LNCaP clone FGC (cell line): ENCODE measurements around the gene MAFG.

Experiments
- DNase-seq: peaks from one replicate; pipeline ENCODE4 v3.0.0-alpha.2; 2011; ENCODE audit warnings: low read depth
- H3K4me3 ChIP-seq: 2 replicates; pipeline ENCODE4 v1.5.1; 2011; ENCODE audit warnings: mild to moderate bottlenecking, low read depth, low read length, control low read depth
- CTCF ChIP-seq: IDR thresholded peaks from 2 replicates; pipeline ENCODE4 v1.5.1; 2012; ENCODE audit warnings: mild to moderate bottlenecking; ENCODE audit not compliant: control insufficient read depth, insufficient read depth; ENCODE audit errors: extremely low read depth

Gene MAFG

GRCh38 chr17:81885454-81885853 is 42.1 kb downstream of the MAFG start:
- TF ChIP-seq CTCF, result no peak
- H3K4me3 ChIP-seq, result no peak overlapping the region
- DNase-seq, result no peak

- no peak overlapping the region for H3K4me3 ChIP-seq
- no peak for TF ChIP-seq CTCF
- no peak for DNase-seq
Observed at GRCh38 chr17:81884968-81885367, 42.6 kb downstream of the MAFG start.

- no peak overlapping the region for H3K4me3 ChIP-seq
- TF ChIP-seq CTCF, result no peak
- no peak for DNase-seq
Observed at GRCh38 chr17:81884520-81884919, 43.0 kb downstream of the MAFG start.

- no peak overlapping the region for H3K4me3 ChIP-seq
- no peak for DNase-seq
- TF ChIP-seq CTCF, result no peak
Observed at GRCh38 chr17:81879121-81879520, 48.4 kb downstream of the MAFG start.

GRCh38 chr17:81878294-81878693 is 49.2 kb downstream of the MAFG start:
- no peak overlapping the region for H3K4me3 ChIP-seq
- DNase-seq, result no peak
- no peak for TF ChIP-seq CTCF

- no peak overlapping the region for H3K4me3 ChIP-seq
- no peak for DNase-seq
- TF ChIP-seq CTCF, result no peak
Observed at GRCh38 chr17:81877569-81877968, 50.0 kb downstream of the MAFG start.

GRCh38 chr17:81871387-81872230 is 55.9 kb downstream of the MAFG start:
- peak; percentile 45 for TF ChIP-seq CTCF
- DNase-seq, result no peak
- peak overlapping the region; percentile 65 for H3K4me3 ChIP-seq
